HG02571 (cell line): Measurements from ENCODE around the gene ALS2.
"Not testable (repeated sequence)": the region's sequence is repeated elsewhere in the genome, so short reads cannot be mapped to it uniquely, and the experiment has no call there.

Source experiments
- ATAC-seq: cut with Tn5 transposase; IDR thresholded peaks from one replicate; pipeline ENCODE4 v1.9.1; 2021; ENCODE audit warnings: mild to moderate bottlenecking, moderate library complexity; ENCODE audit not compliant: unreplicated experiment

Gene ALS2

DNA sequence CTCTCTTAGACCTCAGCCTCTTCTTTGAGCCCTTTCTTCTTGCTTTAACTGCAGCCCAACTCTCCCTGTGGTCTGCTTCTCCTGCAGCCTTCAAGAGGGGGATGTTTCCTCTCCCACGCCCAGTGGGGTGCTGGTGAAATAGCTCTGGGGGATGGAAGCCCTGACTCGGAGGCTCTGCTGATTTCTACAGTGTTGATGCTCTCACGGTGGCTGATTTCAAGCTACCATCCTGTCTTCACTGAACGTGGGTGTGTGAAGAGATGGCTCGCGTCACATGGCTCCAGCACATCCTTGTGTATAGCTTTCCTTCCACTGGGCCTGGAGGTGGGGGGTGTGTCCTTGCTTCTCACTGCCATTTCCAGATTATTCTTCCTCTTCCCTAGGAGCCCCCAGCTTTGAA is 102.3 kb downstream of the ALS2 start:
- no peak for ATAC-seq

DNA sequence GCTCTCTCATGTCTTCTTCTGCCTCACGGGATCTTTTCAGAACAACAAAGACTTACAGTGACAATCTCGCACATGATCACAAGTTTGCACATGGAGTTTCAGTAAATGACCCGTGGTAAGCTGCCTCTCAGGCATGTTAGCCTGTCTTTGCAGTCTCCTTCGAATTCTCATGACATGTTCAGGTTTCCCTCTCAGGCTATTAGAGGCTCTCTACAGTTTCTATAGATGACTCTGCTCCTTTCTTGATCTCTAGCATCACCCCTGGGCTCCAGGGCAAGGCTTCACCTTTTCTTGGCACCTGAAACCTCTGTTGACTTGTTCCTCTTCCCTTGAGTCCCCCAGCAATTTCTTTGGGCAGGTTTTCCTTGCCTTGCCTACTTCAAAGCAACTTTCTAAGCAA is 105.3 kb downstream of the ALS2 start:
- ATAC-seq, result no peak

DNA sequence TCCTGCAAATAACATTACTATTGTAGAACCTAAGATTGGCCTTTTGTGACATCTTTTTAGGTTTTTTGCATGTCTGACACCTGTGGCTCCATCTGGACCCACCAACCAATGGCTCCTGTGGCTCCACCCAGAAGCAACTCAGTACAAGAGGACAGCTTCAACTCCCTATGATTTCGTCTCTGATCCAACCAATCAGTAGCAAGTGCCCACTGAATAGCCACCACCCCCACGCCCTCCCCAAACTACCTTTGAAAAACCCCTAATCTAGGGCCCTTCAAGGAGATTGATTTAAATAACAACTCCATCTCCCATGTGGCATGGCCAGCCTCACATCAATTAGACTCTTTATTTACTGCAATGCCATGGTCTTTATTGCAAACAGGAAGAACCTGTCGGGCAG is 105.9 kb downstream of the ALS2 start:
- no peak for ATAC-seq

DNA sequence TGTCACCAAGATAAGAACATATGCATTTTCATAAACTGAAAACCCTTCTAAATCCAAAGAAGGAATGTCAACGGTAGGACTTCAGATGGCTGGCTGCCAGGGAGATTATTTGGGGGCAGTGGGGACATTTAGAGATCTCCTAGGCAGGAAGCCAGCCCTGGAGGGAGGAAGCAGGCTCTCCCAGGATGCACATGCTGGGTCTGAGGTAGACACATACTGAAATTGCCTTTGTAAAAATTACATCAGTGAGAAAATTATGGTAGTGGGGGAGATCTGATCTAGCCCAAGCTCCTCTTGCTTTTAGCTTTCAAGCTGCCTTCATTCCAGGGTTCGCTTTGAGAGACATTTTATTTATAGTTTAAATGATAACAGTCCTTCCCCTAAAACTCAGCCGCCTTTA is 106.4 kb downstream of the ALS2 start:
- ATAC-seq, result no peak

DNA sequence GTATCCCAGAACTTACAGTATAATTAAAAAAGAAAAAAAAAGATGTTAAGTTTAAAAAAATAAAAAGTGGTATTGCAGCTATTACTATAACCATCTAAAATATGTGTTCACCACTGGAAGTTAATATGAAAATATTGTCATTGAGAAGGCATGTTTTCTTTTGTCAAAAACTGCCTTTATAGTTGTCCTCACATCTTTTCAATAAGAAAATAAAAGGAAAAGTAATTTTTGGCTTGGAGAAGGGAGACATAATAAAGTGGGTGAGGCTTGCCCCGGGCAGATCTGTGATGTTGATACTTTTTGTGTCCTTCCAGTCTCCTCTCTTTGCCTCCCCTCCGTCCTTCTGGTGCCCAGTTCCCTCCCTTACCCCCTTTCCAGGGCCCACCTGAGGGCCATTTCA is 107.2 kb downstream of the ALS2 start:
- no peak for ATAC-seq

DNA sequence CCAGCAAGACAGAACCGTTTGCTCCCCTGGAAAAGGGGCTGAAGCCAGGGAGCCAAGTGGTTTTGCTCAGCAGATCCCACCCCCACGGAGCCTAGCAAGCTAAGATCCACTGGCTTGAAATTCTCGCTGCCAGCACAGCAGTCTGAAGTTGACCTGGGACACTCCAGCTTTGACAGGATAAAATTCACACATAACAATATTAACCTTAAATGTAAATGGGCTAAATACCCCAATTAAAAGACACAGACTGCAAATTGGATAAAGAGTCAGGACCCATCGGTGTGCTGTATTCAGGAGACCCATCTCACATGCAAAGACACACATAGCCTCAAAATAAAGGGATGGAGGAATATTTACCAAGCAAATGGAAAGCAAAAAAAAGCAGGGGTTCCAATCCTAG is 109.5 kb downstream of the ALS2 start:
- ATAC-seq, result not testable (repeated sequence)

DNA sequence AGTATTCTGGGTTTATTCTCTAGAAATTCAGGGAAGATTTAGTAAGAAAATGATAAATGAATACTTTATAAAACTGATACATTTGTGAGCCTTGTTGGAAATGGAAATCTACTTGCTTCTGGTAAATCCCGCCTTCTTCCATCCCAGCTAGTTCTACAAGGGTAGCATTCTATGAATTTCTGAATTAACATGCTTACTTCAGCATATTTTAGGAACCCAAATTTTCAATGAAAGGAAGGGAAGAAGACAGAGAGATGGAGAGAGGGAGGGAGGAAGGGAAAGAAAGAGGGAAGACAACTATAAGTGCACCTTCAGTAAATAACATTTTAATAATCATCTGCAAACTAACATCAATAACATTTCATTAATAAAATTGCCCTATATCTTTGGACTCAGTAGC is 110.9 kb downstream of the ALS2 start:
- no peak for ATAC-seq

DNA sequence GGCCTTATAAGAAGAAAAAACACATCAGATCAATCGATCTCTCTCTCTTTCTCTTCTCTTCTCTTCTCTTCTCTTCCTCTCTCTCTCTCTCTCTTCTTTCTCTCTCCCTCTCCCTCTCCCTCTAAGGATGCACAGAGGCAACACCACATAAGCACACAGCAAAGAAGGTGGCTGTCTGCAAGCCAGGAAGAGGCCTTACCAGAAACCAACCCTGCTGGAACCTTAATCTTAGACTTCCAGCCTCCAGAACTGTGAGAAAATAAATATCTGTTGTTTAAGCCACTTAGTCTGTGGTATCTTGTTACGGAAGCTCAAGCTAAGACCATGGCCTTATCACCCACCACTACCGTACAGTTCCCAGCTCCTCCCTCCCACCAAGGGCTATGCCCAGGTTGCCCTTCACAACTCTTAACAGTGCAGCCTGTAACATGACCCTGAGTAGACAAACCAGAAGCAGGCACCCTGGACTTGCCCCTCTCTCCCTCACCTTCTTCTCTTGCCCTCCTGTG is 112.3 kb downstream of the ALS2 start:
- no peak for ATAC-seq

DNA sequence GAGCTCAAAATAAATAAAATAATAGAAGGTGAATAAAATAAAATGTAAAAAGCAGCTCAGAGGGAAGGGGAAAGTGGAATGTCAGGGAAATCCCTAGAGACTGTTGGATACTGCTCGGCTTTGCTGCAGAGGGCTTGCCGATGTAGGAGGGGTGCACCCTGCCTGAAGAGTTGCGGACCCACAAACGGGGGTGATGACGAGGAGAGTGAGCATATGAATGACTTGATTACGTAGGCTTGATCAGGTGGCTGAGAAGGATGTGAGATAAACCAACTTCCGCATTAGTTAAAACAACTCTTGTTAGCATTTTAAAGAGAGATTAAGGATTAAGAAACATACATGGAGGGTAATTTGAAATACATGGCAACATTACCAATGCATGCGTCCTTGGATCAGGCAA is 116.4 kb downstream of the ALS2 start:
- ATAC-seq, result no peak

DNA sequence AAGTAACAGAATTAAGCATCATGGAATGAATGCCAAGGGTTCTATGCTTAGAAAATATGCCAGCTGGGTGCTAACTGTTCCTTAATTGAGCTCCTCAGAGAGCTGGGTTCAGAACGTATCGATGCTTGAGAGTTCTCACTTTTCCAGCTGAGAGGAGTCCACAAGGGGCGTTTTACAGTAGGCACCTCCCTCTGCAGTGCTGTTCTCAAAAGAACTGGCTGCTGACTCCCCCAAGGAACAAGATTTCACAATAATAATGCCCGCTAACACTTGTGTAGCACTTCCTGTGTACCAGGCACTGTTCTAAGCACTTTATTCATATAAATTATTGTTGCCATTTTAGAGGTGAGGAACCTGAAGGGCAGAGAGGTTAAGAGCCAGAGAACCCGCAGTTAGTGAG is 119.4 kb downstream of the ALS2 start:
- ATAC-seq, result no peak

DNA sequence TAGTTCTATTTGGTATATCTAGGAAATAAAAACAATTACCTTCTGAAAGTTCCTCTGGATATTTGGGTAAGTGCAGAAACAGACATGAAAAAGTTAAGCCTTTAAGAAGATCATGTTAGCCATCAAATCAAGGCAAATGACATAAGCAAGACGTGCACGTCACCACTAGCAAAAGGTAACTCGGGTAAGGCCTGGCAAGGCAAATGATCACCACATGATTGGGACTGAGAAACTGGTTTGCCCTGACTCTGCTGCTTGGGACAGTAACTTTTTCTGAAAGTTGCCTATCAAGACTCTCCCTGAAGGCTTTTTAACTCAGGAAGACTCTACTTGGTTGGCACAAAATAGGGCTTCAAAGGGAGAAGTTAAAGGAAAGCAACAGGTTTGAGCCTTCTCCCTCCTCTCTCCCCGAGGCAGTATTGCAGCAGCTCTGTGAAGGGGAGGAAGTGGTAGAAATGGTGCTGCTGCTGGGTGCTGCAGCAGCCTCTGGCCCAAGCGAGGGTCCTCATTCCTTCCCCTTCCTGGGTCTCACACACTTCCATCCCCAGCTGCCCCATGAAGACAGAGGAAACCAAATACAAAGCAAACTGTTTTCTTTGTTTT is 120.3 kb downstream of the ALS2 start:
- ATAC-seq, result no peak

DNA sequence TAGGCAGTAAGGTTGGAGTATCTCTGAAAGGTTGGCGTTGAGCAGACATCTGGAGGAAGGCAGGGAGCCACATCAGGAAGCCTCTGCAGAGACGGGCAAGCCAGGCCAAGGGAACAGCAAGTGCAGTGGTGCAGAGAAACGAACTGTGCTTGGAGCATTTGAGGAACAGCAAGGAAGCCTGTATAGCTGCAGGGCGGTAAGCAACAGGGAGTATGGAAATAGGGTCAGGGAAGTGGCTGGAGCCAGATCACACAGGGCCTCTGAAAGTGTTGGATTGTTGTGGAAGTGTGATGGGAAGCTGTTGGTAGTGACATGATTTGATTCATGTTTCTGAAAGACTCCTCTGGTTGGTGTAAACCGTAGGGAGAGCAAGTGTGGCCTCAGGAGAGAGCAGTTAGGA is 124.0 kb downstream of the ALS2 start:
- ATAC-seq, result no peak

DNA sequence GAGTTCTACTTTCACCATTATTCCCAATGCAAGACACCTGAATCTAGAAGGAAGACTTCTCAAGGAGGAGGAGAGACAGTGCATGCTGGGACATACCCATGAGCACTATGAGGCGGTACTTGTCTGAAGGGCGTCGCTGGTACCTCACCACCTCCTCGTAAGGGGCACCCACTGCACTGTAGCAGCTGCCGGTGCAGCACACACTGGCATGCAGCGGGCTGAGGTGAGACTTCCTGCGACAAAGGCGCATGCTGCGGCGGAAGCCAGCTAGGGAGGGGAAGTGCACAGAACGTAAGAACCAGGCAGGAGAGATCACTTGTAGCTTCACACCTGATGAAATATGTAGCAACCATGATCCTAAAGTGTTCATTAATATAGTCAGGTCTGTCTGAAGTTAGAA is 124.6 kb downstream of the ALS2 start:
- ATAC-seq, result no peak

DNA sequence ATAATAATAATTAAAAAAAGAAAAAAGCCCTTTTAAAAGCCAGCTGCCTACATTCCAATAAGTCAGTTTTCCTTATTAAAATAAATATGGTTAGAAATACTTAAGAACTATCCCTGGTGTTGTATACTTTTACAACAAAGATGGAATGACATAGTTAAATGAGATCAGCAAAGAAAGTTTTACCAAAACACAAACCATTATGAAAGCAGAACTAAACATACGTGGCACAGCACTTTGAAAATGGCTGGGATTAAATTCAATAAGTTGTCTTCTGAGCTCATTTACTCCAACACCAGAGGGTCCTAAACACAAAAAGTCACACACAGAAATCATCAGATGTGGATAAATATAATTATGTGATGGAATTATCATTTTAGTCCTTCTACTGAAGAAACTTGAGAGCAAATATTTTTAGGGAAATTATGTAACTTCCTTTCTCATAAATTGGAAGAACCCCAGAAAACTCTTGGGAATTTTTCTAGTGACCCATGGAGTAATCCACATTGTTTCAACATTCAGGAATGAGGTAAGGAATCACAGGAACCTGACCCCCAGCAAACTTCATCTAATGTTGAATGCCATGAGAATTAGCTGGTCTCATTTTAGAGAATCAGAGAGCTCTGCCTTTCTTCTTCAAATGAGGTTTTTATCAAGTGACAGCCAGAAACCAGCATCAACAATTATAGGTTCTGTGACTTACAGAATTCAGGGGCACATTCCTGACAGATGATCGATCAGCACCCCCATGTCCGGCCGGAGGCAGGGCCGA is 125.9 kb downstream of the ALS2 start:
- no peak for ATAC-seq

DNA sequence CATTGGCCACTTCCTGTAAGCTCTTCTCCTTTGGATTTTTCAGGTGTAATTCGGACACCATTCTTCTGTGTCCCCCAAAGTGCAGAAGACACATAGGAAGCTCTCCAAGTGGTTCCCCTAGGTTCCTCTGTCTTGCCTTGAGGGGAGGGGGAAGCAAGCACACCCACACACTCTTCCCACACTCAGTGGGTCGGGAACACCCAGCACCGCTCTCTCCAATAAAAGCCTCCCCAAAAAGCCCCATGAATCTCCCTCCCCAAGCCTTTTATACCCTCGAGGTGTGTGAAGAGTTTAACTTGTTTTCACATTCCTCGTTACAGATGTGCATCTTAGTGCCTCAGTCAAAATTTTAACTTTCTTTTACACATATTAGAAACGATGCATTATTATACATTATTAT is 127.5 kb downstream of the ALS2 start:
- ATAC-seq, result no peak
